Right cardiac atrium (tissue), 5 donors: ENCODE measurements around the gene MMS19. TPM values are rescaled to one million over a fixed set of nuclear protein-coding genes. Genes with fewer than 3 reads are reported as not detected.

ENCODE experiments used
- ATAC-seq, 2 donors: fragments of 200-7000 bp; cut with Tn5 transposase; one replicate each; pipeline versions ENCODE4 v1.8.0 to v1.9.1; 2020; ENCODE audit warnings: moderate library complexity in 2 of 2, mild to moderate bottlenecking in 1 of 2
- DNase-seq, 3 donors: peaks; one replicate each; pipeline ENCODE4 v3.0.0-alpha.2; 2020
- H3K27ac ChIP-seq: one replicate; pipeline ENCODE4 v1.5.1; 2013; ENCODE audit warnings: mild to moderate bottlenecking, low read length, control low read depth, moderate library complexity
- H3K27me3 ChIP-seq: one replicate; pipeline ENCODE4 v1.6.1; 2013; ENCODE audit not compliant: control insufficient read depth, insufficient read depth
- H3K4me1 ChIP-seq: one replicate; pipeline ENCODE4 v1.6.1; 2013; ENCODE audit warnings: low read length; ENCODE audit not compliant: control insufficient read depth, insufficient read depth
- H3K4me3 ChIP-seq: one replicate; pipeline ENCODE4 v1.5.1; 2013; ENCODE audit warnings: low read length, control low read depth
- H3K9me3 ChIP-seq: one replicate; pipeline ENCODE4 v1.6.1; 2013; ENCODE audit warnings: low read length; ENCODE audit not compliant: control insufficient read depth
- WGBS: extraction: QIAGEN DNeasy Blood & Tissue Kit; methylation state at CpG from one replicate; pipeline ENCODE4 v1.1.7; 2013; 5-methylcytosine and 5-hydroxymethylcytosine counted together
- intact Hi-C, 4 donors: fragments of 100-400 bp; cut with DNase I; formaldehyde crosslinking; loops; one replicate each; pipeline versions ENCODE4 v1.11.0 to v1.14.0; 2022 to 2023
- polyA plus RNA-seq: library from polyadenylated mRNA; stranded (reverse); fragments of 200-250 nt; gene quantifications from one replicate; pipeline ENCODE4 v1.2.3, GENCODE V29; 2013
- total RNA-seq, 4 donors: library from RNA; stranded (reverse); fragmentation: NEBNext Ultra II Directional; extraction: Animal tissue kit (Norgen Biotek cat#: 25700); gene quantifications; one replicate each; pipeline ENCODE4 v1.2.1, GENCODE V29; 2021
- donor health status: healthy with polysubstance abuse.
- donor health status: DM: no; HTN: yes; CAD: no.
- donor health status: DM: no; HTN: no; CAD: no.
- donor health status: DM: no; HTN: yes; CAD: no; lungs with severe emphysema.
- donor health status: DM: yes; HTN: yes; CAD: no.

Gene MMS19
- total and polyA plus RNA-seq, 5 donors, result 32.8 to 40.0 (median 34.7) TPM

GRCh38 chr10:97445722-97446639 is 52.2 kb downstream of the MMS19 start, which contains the start of the genes EXOSC1 and ZDHHC16:
Gene EXOSC1 (minus strand): TSS chr10:97446006. CDS start chr10:97445985, 21 bp downstream.
Gene ZDHHC16 (plus strand): TSS chr10:97446175. CDS start chr10:97451676, 5,501 bp downstream.
- Histone ChIP-seq H3K27me3 (no peaks in the 10 kb centered on the region), H3K4me3 (peak within 1 kb of the TSS; percentile 77), H3K4me1 (peaks cover 13% of the 10 kb centered on the region), H3K9me3 (no peaks in the 10 kb centered on the region), H3K27ac (peak within 1 kb of the TSS; percentile 21)
- under 1% methylated on average over 66 of the region's 66 CpGs for WGBS
- peak; percentile 98 for ATAC-seq
- intact Hi-C loops, result no loop called here
- peak; percentile 91 to 95 (median 94) for DNase-seq

- H3K27ac ChIP-seq, result peak overlapping the region; percentile 5
- H3K27me3 ChIP-seq, result no peaks in the 10 kb centered on the region
- DNase-seq, result no peak
- peaks cover 8% of the 10 kb centered on the region for H3K4me1 ChIP-seq
- H3K4me3 ChIP-seq, result peak overlapping the region; percentile 77
- no peak for ATAC-seq
- no peaks in the 10 kb centered on the region for H3K9me3 ChIP-seq
- WGBS, result 1% methylated on average over 13 of the region's 13 CpGs
- intact Hi-C loops, result no loop called here
These were observed 52.9 kb downstream of the MMS19 start for GRCh38 chr10:97445357-97445721.

GRCh38 chr10:97444212-97444611 is 54.0 kb downstream of the MMS19 start:
- H3K4me3 ChIP-seq, result no peak overlapping the region
- no peak for ATAC-seq
- WGBS, result 87% methylated on average over 1 of the region's 1 CpG

DNA sequence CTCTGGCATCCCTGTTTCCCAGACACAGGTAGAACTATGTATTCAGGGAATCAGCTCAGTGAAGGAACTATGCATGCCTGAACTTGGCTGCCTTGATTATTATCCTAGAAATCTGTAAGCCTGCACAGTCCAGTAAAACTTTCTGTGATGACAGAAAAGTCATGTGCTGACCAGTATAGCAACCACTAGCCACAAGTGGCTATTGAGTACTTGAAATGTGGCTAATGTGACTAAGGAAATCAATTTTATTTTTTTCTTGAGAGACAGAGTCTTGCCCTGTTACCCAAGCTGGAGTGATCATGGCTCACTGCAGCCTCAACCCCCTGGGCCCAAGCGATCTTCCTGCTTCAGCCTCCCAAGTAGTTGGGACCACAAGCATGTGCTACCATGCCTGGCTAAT is 55.9 kb downstream of the MMS19 start:
- Histone ChIP-seq H3K27ac (no peak overlapping the region), H3K4me3 (no peak overlapping the region), H3K27me3 (no peaks in the 10 kb centered on the region), H3K9me3 (no peaks in the 10 kb centered on the region), H3K4me1 (peaks cover 6% of the 10 kb centered on the region)
- DNase-seq (no peak), ATAC-seq (no peak)
- WGBS, result 96% methylated on average over 1 of the region's 1 CpG
- intact Hi-C loops, result no loop called here

More at GRCh38 chr10:97444212-97444611, 54.0 kb downstream of the MMS19 start:
- no peaks in the 10 kb centered on the region for H3K9me3 ChIP-seq
- no peak overlapping the region for H3K27ac ChIP-seq
- DNase-seq, result no peak
- no peaks in the 10 kb centered on the region for H3K27me3 ChIP-seq
- intact Hi-C loops, result no loop called here
- peaks cover 7% of the 10 kb centered on the region for H3K4me1 ChIP-seq

GRCh38 chr10:97435211-97435610 is 63.0 kb downstream of the MMS19 start:
- intact Hi-C loops, result no loop called here
- Histone ChIP-seq H3K4me3 (no peak overlapping the region), H3K9me3 (no peaks in the 10 kb centered on the region), H3K4me1 (no peaks in the 10 kb centered on the region), H3K27me3 (no peaks in the 10 kb centered on the region), H3K27ac (no peak overlapping the region)
- DNase-seq (no peak), ATAC-seq (no peak)
- WGBS, result 94% methylated on average over 6 of the region's 6 CpGs

DNA sequence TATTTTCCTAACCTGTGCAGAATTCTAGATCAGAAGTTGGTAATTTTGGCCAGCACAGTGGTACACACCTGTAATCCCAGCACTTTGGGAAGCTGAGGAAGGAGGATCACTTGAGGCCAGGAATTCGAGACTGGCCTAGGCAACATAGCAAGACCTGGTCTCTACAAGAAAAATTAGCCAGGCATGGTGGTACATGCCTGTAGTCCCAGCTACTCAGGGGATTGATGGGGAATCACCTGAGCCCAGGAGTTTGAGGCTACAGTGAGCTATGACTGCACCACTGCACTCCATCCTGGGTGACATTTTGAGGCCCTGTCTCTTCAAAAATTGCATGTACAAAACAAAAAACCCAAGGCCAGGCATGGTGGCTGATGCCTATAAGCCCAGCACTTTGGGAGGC is 63.7 kb downstream of the MMS19 start:
- Histone ChIP-seq H3K27ac (no peak overlapping the region), H3K27me3 (no peaks in the 10 kb centered on the region), H3K4me3 (no peak overlapping the region), H3K4me1 (no peaks in the 10 kb centered on the region), H3K9me3 (no peaks in the 10 kb centered on the region)
- intact Hi-C loops, result no loop called here
- DNase-seq (no peak), ATAC-seq (no peak)
- WGBS, result 90% methylated on average over 1 of the region's 1 CpG

GRCh38 chr10:97434055-97434454 is 64.2 kb downstream of the MMS19 start:
- intact Hi-C loops, result no loop called here
- H3K4me3 ChIP-seq, result no peak overlapping the region
- H3K27me3 ChIP-seq, result no peaks in the 10 kb centered on the region
- no peaks in the 10 kb centered on the region for H3K9me3 ChIP-seq
- DNase-seq (no peak), ATAC-seq (no peak)
- no peaks in the 10 kb centered on the region for H3K4me1 ChIP-seq
- no peak overlapping the region for H3K27ac ChIP-seq

- ATAC-seq (no peak), DNase-seq (no peak)
- Histone ChIP-seq H3K9me3 (no peaks in the 10 kb centered on the region), H3K27me3 (no peaks in the 10 kb centered on the region), H3K27ac (peak overlapping the region; percentile 70), H3K4me1 (peaks cover 6% of the 10 kb centered on the region), H3K4me3 (no peak overlapping the region)
- WGBS, result 58% methylated on average over 4 of the region's 4 CpGs
- intact Hi-C loops, result no loop called here
These were observed 69.6 kb downstream of the MMS19 start for GRCh38 chr10:97428572-97428981.

- peak in 1 of 3 donors; percentile 69 for DNase-seq
- 12% methylated on average over 9 of the region's 9 CpGs for WGBS
- H3K27ac ChIP-seq, result peak overlapping the region; percentile 1
- H3K4me3 ChIP-seq, result peak overlapping the region; percentile 60
- intact Hi-C loops, result no loop called here
- no peaks in the 10 kb centered on the region for H3K9me3 ChIP-seq
- peak in 1 of 2 donors; percentile 4 for ATAC-seq
- no peaks in the 10 kb centered on the region for H3K27me3 ChIP-seq
- peaks cover 6% of the 10 kb centered on the region for H3K4me1 ChIP-seq
These were observed 70.5 kb downstream of the MMS19 start for GRCh38 chr10:97427571-97428179.

- intact Hi-C loops, result no loop called here
- 8% methylated on average over 34 of the region's 34 CpGs for WGBS
- peaks cover 6% of the 10 kb centered on the region for H3K4me1 ChIP-seq
These were observed 71.2 kb downstream of the MMS19 start for GRCh38 chr10:97426776-97427570.

More at GRCh38 chr10:97426776-97427570, 71.2 kb downstream of the MMS19 start:
- no peaks in the 10 kb centered on the region for H3K9me3 ChIP-seq
- no peak for DNase-seq
- H3K27ac ChIP-seq, result peak overlapping the region; percentile 87
- no peaks in the 10 kb centered on the region for H3K27me3 ChIP-seq
- peak overlapping the region; percentile 60 for H3K4me3 ChIP-seq
- ATAC-seq, result peak; percentile 2 to 12
